GM19372 (cell line): ENCODE measurements around the gene CFAP74.

Source experiments
- ATAC-seq: cut with Tn5 transposase; IDR thresholded peaks from one replicate; pipeline ENCODE4 v1.9.1; 2021; ENCODE audit warnings: mild to moderate bottlenecking, low read depth, moderate library complexity; ENCODE audit not compliant: unreplicated experiment

The CFAP74 gene

GRCh38 chr1:1956586-1957532 is 46.7 kb downstream of the CFAP74 start:
- ATAC-seq: no peak

GRCh38 chr1:1956101-1956500 is 47.5 kb downstream of the CFAP74 start:
- ATAC-seq: no peak

GRCh38 chr1:1955621-1956094 is 47.9 kb downstream of the CFAP74 start:
- no peak for ATAC-seq

GRCh38 chr1:1954831-1955441 is 48.6 kb downstream of the CFAP74 start:
- no peak for ATAC-seq

GRCh38 chr1:1954015-1954414 is 49.6 kb downstream of the CFAP74 start:
- no peak for ATAC-seq

- no peak for ATAC-seq
Measured at GRCh38 chr1:1950940-1951339, 52.6 kb downstream of the CFAP74 start.

- no peak for ATAC-seq
Measured at GRCh38 chr1:1948783-1949182, 54.8 kb downstream of the CFAP74 start.

- no peak for ATAC-seq
Measured at GRCh38 chr1:1947493-1947892, 56.1 kb downstream of the CFAP74 start.

GRCh38 chr1:1946540-1946939 is 57.0 kb downstream of the CFAP74 start:
- no peak for ATAC-seq

- ATAC-seq: no peak
Measured at GRCh38 chr1:1945782-1946393, 57.7 kb downstream of the CFAP74 start.

- ATAC-seq: no peak
Measured at GRCh38 chr1:1943834-1944570, 59.6 kb downstream of the CFAP74 start.

- no peak for ATAC-seq
Measured at GRCh38 chr1:1942753-1943656, 60.6 kb downstream of the CFAP74 start.

- ATAC-seq: no peak
Measured at GRCh38 chr1:1941868-1942752, 61.5 kb downstream of the CFAP74 start.

GRCh38 chr1:1941211-1941841 is 62.3 kb downstream of the CFAP74 start:
- ATAC-seq: no peak

- no peak for ATAC-seq
Measured at GRCh38 chr1:1940123-1940425, 63.5 kb downstream of the CFAP74 start.

- ATAC-seq: no peak
Measured at GRCh38 chr1:1939296-1940122, 64.1 kb downstream of the CFAP74 start.

GRCh38 chr1:1938613-1939295 is 64.8 kb downstream of the CFAP74 start:
- ATAC-seq: no peak
